Loucy (cell line): Measurements from ENCODE around the gene MPI.
A peak's percentile ranks its signal among the peaks of the same experiment; 100 is the strongest.

Experiments
- H2AFZ ChIP-seq: fragments of 200-600 bp; sonication (generic); 2 replicates; pipeline ENCODE4 v1.6.0; 2016; ENCODE audit warnings: antibody characterized with exemption, mild to moderate bottlenecking, low read length, moderate library complexity
- H3F3A ChIP-seq: fragments of 200-600 bp; 2 replicates; pipeline ENCODE4 v1.6.0; 2016; ENCODE audit warnings: antibody characterized with exemption, low read depth, mild to moderate bottlenecking
- H3K27me3 ChIP-seq: fragments of 200-600 bp; sonication (generic); 2 replicates; pipeline ENCODE4 v1.6.1; 2014; ENCODE audit warnings: low read length, mild to moderate bottlenecking; ENCODE audit not compliant: insufficient read depth, poor library complexity, severe bottlenecking
- H3K36me3 ChIP-seq: fragments of 200-600 bp; sonication (generic); 2 replicates; pipeline ENCODE4 v1.6.1; 2016; ENCODE audit warnings: low read length; ENCODE audit not compliant: insufficient read depth
- H3K4me1 ChIP-seq: fragments of 200-600 bp; sonication (generic); 2 replicates; pipeline ENCODE4 v1.5.1; 2014; ENCODE audit warnings: low read length, mild to moderate bottlenecking; ENCODE audit not compliant: insufficient read depth, poor library complexity, severe bottlenecking
- H3K4me2 ChIP-seq: fragments of 200-600 bp; sonication (generic); 2 replicates; pipeline ENCODE4 v1.6.0; 2014; ENCODE audit warnings: antibody characterized with exemption, low read length, low read depth, mild to moderate bottlenecking; ENCODE audit not compliant: poor library complexity, severe bottlenecking
- H3K4me3 ChIP-seq: fragments of 200-600 bp; sonication (generic); 2 replicates; pipeline ENCODE4 v1.5.1; 2014; ENCODE audit warnings: low read length, mild to moderate bottlenecking, mixed read lengths; ENCODE audit not compliant: poor library complexity, severe bottlenecking
- H3K79me2 ChIP-seq: fragments of 200-600 bp; sonication (generic); 2 replicates; pipeline ENCODE4 v1.6.1; 2014; ENCODE audit warnings: low read length; ENCODE audit not compliant: insufficient read depth
- H3K9ac ChIP-seq: fragments of 200-600 bp; sonication (generic); 2 replicates; pipeline ENCODE4 v1.6.0; 2014; ENCODE audit warnings: mild to moderate bottlenecking, low read depth, low read length, moderate library complexity; ENCODE audit not compliant: poor library complexity, severe bottlenecking
- H3K9me2 ChIP-seq: fragments of 200-600 bp; sonication (generic); replicated peaks from 2 replicates; pipeline ENCODE4 v1.6.1; 2016; ENCODE audit warnings: low read depth, low read length, mixed read lengths
- H3K9me3 ChIP-seq: fragments of 200-600 bp; sonication (generic); 2 replicates; pipeline ENCODE4 v1.6.1; 2014; ENCODE audit warnings: mild to moderate bottlenecking, antibody characterized with exemption, low read length, low read depth; ENCODE audit not compliant: insufficient read depth
- H4K20me1 ChIP-seq: fragments of 200-600 bp; sonication (generic); 2 replicates; pipeline ENCODE4 v1.6.0; 2014; ENCODE audit warnings: antibody characterized with exemption, low read length, mild to moderate bottlenecking; ENCODE audit not compliant: insufficient read depth, poor library complexity, severe bottlenecking
- EZH2phosphoT487 ChIP-seq: fragments of 200-600 bp; IDR thresholded peaks from 2 replicates; pipeline ENCODE4 v1.6.1; 2018; ENCODE audit warnings: antibody characterized with exemption, mild to moderate bottlenecking, moderate library complexity, borderline replicate concordance
- TF ChIP-seq, protein P1 (sequence below): fragments of 200-600 bp; sonication (generic); conservative IDR thresholded peaks from 2 replicates; pipeline ENCODE4 v1.5.1; 2014; ENCODE audit warnings: mild to moderate bottlenecking, antibody characterized with exemption, low read length

The MPI gene

DNA sequence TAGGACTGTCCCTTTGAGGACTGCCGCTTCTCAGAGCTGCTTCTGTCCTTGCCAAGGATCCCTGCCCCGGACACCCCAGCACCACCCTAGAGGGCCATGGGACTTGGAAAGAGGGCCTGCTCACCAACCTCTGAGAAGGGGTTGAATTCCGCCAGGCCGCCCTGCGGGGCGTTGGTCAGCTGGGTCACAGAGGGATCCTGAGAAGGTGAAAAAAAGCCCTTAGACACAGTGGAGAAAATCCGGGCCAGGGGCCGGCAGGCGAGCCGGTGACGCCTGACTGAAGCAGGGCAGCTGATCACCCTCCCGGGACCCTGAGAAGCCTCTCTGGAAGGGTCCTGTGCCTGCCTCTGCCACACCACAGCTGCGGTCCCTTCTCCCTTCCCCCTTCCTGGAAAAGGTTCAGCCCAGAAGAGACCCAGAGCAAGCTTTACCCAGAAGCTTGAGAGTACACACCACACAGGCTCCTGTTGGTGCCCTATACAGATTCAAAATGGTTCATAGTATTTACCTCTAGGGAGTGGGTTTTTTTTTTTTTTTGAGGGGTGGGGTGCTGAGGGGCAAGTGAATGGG is 35.3 kb upstream of the MPI start:
- no peak for TF ChIP-seq EZH2phosphoT487
- TF ChIP-seq, protein P1, sequence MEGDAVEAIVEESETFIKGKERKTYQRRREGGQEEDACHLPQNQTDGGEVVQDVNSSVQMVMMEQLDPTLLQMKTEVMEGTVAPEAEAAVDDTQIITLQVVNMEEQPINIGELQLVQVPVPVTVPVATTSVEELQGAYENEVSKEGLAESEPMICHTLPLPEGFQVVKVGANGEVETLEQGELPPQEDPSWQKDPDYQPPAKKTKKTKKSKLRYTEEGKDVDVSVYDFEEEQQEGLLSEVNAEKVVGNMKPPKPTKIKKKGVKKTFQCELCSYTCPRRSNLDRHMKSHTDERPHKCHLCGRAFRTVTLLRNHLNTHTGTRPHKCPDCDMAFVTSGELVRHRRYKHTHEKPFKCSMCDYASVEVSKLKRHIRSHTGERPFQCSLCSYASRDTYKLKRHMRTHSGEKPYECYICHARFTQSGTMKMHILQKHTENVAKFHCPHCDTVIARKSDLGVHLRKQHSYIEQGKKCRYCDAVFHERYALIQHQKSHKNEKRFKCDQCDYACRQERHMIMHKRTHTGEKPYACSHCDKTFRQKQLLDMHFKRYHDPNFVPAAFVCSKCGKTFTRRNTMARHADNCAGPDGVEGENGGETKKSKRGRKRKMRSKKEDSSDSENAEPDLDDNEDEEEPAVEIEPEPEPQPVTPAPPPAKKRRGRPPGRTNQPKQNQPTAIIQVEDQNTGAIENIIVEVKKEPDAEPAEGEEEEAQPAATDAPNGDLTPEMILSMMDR, result no peak
- peaks cover 48% of the 10 kb centered on the region; the same call in 1 of the 2 replicates for H3K36me3 ChIP-seq

DNA sequence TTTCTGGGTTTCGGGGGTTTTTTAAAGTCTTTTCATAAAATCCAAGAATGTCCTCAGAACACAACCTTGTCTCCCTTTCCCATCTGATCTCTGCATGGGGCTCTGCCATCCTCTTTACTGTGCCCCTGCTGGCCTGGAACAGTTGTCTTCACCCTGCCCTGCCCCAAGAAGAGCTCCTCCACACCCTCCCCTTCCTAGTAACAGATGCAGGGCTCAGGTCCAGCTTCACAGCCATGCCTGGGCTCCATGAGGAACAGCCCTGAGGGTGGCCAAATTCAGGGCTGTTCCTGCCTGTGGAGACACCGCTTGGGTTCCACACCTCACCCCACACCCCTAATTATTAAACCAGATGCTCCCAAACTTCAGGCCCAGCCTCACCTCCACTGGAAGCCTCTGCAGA is 34.0 kb upstream of the MPI start:
- Histone ChIP-seq H3K36me3 (peaks cover 35% of the 10 kb centered on the region; the same call in 1 of the 2 replicates), H3F3A (no peaks in the 10 kb centered on the region), H3K79me2 (peaks cover 31% of the 10 kb centered on the region), H3K4me1 (peaks cover 18% of the 10 kb centered on the region), H3K4me3 (no peak overlapping the region), H4K20me1 (peaks cover 6% of the 10 kb centered on the region), H3K27me3 (no peaks in the 10 kb centered on the region), H3K9me2 (no peaks in the 10 kb centered on the region), H2AFZ (no peak overlapping the region), H3K4me2 (no peak overlapping the region), H3K9me3 (no peaks in the 10 kb centered on the region), H3K9ac (no peak overlapping the region)
- TF ChIP-seq, protein P1, result no peak
- no peak for TF ChIP-seq EZH2phosphoT487

More for the DNA sequence above, 35.3 kb upstream of the MPI start:
- H3K9me3 ChIP-seq, result no peaks in the 10 kb centered on the region
- H4K20me1 ChIP-seq, result peaks cover 6% of the 10 kb centered on the region
- no peak overlapping the region for H2AFZ ChIP-seq
- no peak overlapping the region for H3K4me3 ChIP-seq
- H3F3A ChIP-seq, result no peaks in the 10 kb centered on the region
- H3K9ac ChIP-seq, result no peak overlapping the region
- no peaks in the 10 kb centered on the region for H3K27me3 ChIP-seq
- no peaks in the 10 kb centered on the region for H3K9me2 ChIP-seq
- H3K4me2 ChIP-seq, result no peak overlapping the region
- peaks cover 24% of the 10 kb centered on the region for H3K79me2 ChIP-seq
- H3K4me1 ChIP-seq, result peaks cover 18% of the 10 kb centered on the region

DNA sequence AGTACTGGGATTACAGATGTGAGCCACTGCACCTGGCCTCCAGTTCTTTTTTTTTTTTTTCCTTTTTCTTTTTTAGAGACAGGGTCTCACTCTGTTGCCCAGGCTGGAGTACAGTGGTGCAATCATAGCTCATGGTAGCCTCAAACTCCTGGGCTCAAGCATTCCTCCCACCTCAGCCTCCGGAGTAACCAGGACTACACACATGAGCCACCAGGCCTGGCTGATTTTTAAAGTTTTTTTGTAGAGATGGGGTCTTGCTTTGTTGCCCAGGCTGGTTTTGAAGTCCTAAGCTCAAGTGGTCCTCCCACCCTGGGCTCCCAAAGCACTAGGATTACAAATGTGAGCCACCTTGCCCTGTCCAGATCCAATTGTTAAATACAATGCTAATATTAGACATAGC is 33.3 kb upstream of the MPI start:
- peaks cover 18% of the 10 kb centered on the region for H3K4me1 ChIP-seq
- peaks cover 37% of the 10 kb centered on the region for H3K79me2 ChIP-seq
- no peaks in the 10 kb centered on the region for H3K27me3 ChIP-seq
- H2AFZ ChIP-seq, result no peak overlapping the region
- TF ChIP-seq EZH2phosphoT487, result no peak
- TF ChIP-seq, protein P1, result no peak
- H4K20me1 ChIP-seq, result peaks cover 6% of the 10 kb centered on the region
- H3K9me2 ChIP-seq, result no peaks in the 10 kb centered on the region
- no peaks in the 10 kb centered on the region for H3K9me3 ChIP-seq
- H3F3A ChIP-seq, result no peaks in the 10 kb centered on the region
- H3K4me3 ChIP-seq, result no peak overlapping the region
- no peak overlapping the region for H3K9ac ChIP-seq
- peak overlapping the region; percentile 9 for H3K4me2 ChIP-seq
- H3K36me3 ChIP-seq, result peaks cover 28% of the 10 kb centered on the region; the same call in 1 of the 2 replicates
